Neuron (in vitro differentiated cells): ENCODE measurements around the gene TMEM151B.

Experiments used
- H2AFZ ChIP-seq: one replicate; pipeline ENCODE4 v1.6.1; 2013; ENCODE audit warnings: low read depth, mild to moderate bottlenecking, inconsistent platforms, low read length, moderate library complexity
- H3K27me3 ChIP-seq: one replicate; pipeline ENCODE4 v1.6.1; 2013; ENCODE audit warnings: low read length; ENCODE audit not compliant: insufficient read depth
- H3K36me3 ChIP-seq: one replicate; pipeline ENCODE4 v1.6.1; 2013; ENCODE audit warnings: low read length; ENCODE audit not compliant: insufficient read depth
- H3K4me1 ChIP-seq: one replicate; pipeline ENCODE4 v1.6.1; 2013; ENCODE audit warnings: low read length; ENCODE audit not compliant: insufficient read depth
- H3K4me3 ChIP-seq: 2 replicates; pipeline ENCODE4 v1.5.1; 2013; ENCODE audit warnings: mild to moderate bottlenecking, low read length, moderate library complexity
- H3K9me3 ChIP-seq: one replicate; pipeline ENCODE4 v1.6.1; 2013; ENCODE audit warnings: low read length

The TMEM151B gene

DNA sequence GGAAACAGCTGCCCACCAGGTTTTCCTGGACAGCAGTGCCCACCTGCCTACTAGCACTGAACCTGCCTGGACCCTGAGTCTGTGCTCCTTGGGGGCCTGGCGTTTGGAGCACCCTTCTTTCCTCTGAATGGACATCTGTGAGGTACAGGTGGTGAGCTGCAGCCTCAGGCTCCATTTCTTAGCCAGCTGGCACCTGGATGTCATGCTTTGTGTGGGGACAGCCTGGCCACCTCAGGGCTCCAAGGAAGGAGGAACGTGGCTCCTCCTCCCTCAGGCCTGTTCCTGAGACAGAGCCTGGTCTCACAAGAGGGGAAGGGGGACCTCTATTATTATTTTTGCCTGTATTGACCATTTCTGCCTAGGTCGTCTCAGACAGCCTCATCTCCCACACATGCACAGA, 8.1 kb downstream of the TMEM151B start:
- Histone ChIP-seq H2AFZ (no peak overlapping the region), H3K9me3 (no peaks in the 10 kb centered on the region), H3K27me3 (no peaks in the 10 kb centered on the region), H3K4me3 (no peak overlapping the region), H3K4me1 (no peaks in the 10 kb centered on the region), H3K36me3 (peaks cover 12% of the 10 kb centered on the region)

DNA sequence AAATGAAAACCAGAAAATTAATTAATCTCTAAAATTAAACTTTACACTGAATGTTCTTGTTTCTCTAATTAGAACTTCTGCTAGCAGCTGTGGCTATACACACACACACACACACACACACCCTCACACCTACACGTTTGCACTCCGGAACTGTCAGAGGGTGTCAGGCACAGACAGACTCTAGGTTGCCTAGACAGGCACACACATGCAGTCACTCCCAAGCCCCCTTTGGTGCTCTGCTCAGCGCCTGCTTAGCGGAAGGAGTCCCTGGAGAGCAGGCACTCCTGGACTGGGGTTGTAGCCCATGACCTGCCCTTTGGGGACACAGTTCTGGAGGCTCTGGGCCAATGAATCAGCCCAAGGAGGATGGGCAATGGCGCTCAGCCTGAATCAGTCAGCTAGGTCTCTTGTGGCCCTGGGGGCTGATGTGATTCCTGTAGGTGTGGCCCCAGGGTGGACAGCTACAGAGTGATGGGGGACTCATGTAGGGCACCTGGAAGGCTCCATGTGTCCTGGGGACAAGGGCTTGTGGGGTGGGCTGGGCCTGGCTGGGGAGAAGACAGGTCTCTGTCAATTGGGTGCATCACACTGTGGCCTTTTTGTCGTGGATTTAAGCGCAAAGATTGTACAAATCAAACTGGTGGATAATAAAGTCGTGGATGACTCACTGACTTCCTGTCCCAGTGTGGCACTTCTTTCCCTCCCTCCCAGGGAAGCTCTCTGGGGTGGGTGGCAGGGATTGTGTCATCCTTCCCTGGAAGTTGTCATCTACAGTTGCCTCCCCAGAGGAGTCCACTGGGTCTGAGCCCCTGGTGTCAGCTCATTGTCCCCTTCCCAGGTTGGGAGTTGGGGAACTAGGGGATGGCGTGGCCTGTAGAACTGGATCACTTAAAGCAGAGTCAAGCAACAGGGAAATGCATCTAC, 8.8 kb downstream of the TMEM151B start:
- Histone ChIP-seq H2AFZ (no peak overlapping the region), H3K4me1 (no peaks in the 10 kb centered on the region), H3K27me3 (no peaks in the 10 kb centered on the region), H3K36me3 (peaks cover 10% of the 10 kb centered on the region), H3K4me3 (no peak overlapping the region), H3K9me3 (no peaks in the 10 kb centered on the region)

DNA sequence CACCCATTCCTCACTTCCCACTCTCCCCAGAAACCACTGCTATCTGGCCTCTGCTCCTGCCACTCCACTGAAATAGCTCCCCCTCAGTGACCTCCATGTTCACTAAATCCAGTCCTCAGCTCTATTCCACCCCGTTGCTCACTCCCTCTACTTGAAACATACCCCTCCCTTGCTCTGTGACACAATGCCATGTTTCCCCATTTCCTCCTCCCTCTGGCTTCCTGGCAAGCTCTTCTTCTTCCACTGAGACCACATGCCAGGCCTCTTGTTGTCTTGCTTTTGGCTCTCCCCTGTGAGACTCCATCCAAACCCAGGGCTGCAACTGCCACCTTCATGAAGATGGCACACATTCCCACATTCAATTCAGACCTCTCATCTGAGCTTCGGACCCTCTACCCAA, 13.9 kb downstream of the TMEM151B start:
- H3K4me1 ChIP-seq, result no peaks in the 10 kb centered on the region
- no peaks in the 10 kb centered on the region for H3K27me3 ChIP-seq
- H3K4me3 ChIP-seq, result no peak overlapping the region
- H3K36me3 ChIP-seq, result no peaks in the 10 kb centered on the region
- H3K9me3 ChIP-seq, result no peaks in the 10 kb centered on the region
- no peak overlapping the region for H2AFZ ChIP-seq

DNA sequence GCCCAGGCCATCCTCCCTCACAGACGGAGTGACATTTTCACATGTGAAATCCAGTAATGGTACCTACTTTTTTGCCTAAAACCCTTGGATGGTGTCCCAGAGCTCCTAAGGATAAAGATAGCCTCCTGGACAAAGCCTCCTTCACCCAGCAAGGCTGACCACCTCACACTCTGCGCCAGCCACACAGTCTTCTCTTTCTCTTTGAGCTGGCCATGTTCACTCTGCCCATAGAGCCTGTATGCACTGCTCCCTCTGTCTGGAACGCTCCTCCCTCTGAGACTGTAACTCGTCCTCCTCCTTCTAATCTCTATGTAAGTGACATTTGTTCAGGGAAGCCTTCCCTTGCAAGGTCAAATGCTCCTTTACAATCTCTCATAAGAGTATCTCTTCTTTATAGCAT, 14.6 kb downstream of the TMEM151B start:
- H3K4me3 ChIP-seq, result no peak overlapping the region
- no peaks in the 10 kb centered on the region for H3K4me1 ChIP-seq
- H3K27me3 ChIP-seq, result no peaks in the 10 kb centered on the region
- no peak overlapping the region for H2AFZ ChIP-seq
- H3K9me3 ChIP-seq, result no peaks in the 10 kb centered on the region
- H3K36me3 ChIP-seq, result no peaks in the 10 kb centered on the region

DNA sequence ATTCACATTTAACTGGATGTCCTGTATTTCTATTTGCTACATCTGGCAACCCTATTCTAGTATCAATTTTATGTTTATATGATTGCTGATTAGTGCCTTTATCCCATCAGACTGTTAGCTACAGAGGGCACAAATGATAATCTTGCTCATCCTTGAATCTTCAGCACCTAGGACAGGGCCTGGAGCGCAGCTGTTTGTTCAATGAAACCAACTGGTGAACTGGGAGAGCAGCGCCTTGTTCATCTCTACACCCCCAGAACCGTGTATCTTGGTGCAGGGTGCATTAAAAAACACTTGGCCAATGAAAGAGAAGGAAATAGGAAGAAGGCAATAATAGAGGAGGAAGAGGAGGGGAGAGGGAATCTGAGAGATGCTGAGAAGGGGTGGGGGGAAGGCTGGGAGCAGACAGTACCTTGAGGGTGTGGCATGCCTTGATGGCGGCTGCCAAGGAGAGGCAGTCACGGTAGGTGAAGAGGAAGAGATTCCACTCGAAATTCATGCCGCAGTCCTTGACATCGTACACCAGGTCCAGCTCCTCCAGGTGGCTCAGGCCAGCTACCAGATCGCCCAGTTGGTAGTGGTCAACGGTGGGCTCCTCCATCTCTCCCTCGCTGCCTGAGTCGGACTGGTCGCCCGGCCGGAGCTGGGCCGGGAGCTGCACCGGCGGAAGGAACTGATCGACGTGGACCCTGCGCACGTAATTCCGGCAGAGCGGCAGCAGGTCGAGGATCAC, 15.5 kb downstream of the TMEM151B start:
- Histone ChIP-seq H3K27me3 (no peaks in the 10 kb centered on the region), H2AFZ (no peak overlapping the region), H3K4me3 (no peak overlapping the region), H3K9me3 (no peaks in the 10 kb centered on the region), H3K4me1 (no peaks in the 10 kb centered on the region), H3K36me3 (no peaks in the 10 kb centered on the region)

DNA sequence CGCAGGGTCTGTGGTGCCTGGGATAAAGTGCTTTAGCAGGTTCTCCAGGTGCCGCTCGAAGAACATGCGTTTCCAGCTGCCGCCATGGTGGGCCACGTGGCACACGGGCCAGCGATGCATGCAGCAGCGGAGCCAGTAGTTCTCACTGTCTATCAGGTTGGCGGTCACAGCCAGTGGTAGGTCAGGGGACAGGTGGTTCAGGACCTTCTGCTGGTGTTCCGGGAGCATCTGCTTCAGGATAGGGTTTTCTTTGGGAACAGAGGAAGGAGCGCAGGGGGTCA, 16.0 kb downstream of the TMEM151B start:
- no peaks in the 10 kb centered on the region for H3K27me3 ChIP-seq
- no peak overlapping the region for H3K4me3 ChIP-seq
- H3K9me3 ChIP-seq, result no peaks in the 10 kb centered on the region
- H2AFZ ChIP-seq, result no peak overlapping the region
- no peaks in the 10 kb centered on the region for H3K36me3 ChIP-seq
- no peaks in the 10 kb centered on the region for H3K4me1 ChIP-seq

DNA sequence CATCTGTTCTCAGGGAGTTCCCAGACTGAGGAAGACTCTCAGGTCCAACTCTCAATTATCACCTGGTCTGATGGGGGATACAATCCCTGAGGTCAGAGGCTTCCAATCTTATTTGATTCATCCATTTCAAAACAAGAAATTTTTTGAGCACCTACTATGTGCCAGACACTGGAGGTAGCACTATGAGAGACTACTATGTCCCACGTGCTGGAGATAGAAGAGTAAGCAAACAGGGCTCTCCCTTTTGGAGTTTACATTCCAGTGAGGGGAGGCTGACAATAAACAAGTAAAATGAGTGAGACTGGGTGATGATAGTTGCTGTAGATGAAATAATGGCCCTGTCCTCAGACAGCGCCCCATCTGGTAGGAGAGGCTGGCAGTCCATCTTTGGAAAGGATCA, 16.5 kb downstream of the TMEM151B start:
- no peaks in the 10 kb centered on the region for H3K27me3 ChIP-seq

DNA sequence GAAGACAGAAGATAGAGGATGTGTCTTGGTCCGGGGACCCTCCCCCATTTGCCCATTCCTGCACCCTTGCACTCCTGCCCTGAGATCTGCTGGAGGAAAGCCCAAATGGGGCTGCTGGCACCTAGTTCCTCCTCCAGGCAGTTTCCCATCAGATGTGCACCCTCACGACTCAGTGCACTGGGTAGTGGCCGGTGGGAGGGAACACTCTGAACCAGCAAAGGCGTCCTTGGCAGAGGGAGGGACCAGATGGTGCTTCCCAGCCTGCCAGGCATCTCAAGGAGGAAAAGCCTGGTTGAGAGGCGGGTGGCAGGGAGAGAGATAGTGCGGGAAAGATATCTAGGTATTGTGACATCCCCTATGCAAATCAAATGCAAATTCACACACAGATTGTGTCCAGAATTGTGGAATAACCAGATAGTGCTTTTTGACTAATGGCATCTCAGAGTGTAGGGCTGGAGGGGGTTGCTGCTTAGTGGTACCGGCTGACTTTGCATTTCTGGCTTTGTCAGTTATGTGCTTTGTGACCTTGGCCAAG, 19.5 kb downstream of the TMEM151B start:
- no peaks in the 10 kb centered on the region for H3K9me3 ChIP-seq
- no peaks in the 10 kb centered on the region for H3K27me3 ChIP-seq
- H2AFZ ChIP-seq, result no peak overlapping the region
- H3K4me1 ChIP-seq, result no peaks in the 10 kb centered on the region
- H3K4me3 ChIP-seq, result no peak overlapping the region
- H3K36me3 ChIP-seq, result no peaks in the 10 kb centered on the region

More for the DNA sequence above, 16.5 kb downstream of the TMEM151B start:
- H3K4me1 ChIP-seq, result no peaks in the 10 kb centered on the region
- no peak overlapping the region for H2AFZ ChIP-seq
- H3K4me3 ChIP-seq, result no peak overlapping the region
- H3K9me3 ChIP-seq, result no peaks in the 10 kb centered on the region
- H3K36me3 ChIP-seq, result no peaks in the 10 kb centered on the region

DNA sequence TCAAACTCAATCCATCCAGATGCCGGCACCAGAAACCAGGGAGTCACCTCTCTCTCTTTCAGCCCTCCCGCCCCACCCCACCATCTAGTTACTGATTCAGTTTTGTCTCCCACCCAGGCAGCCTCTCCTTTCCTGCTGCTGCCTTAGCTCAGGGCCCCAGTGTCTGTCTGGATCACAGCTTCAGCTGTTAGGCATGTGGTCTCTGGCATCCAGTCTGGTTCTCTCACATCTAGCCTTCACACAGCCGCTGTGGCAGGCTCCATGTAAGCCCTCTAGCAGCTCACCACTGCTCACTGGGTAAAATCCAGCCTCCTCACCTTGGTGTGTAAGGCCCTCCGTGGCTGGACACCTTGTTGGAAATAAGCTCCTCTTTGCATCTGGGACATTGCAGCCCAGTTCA, 21.6 kb downstream of the TMEM151B start:
- H3K36me3 ChIP-seq, result no peaks in the 10 kb centered on the region
- H3K27me3 ChIP-seq, result no peaks in the 10 kb centered on the region
- peaks cover 2% of the 10 kb centered on the region for H3K4me1 ChIP-seq
- H3K9me3 ChIP-seq, result no peaks in the 10 kb centered on the region
- no peak overlapping the region for H3K4me3 ChIP-seq
- no peak overlapping the region for H2AFZ ChIP-seq

DNA sequence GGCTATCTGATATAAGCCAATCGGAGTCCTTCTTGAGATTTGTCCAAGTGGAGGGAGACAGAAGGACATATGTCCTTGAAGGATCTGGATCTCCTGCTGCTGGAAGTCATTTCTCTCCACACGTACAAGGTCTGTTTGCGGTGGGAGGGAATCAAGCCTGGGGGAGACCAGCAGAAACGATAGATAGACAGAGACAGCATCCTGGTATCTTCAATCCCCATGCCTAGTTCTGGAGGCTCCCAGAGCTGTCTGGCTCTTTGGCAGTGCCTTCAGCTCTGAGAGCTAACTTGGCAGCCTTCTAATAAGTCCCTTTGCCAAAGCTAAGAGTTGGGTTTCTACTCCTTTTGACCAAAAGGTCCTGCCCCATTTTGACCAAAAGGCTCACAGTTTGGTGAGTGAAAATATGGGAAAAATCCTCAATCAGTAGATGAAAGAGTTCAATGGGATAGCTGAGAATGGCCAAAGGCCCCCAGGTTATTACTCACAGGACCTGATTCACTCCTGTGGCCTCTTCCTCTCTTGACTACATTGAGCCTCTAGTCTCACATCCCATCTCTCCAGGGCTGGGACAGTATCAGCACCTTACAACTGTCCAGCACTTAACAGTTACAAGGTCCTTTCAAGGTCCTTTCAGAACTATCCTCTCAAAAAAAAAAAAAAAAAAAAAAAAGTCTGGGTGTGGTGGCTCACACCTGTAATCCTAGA, 22.6 kb downstream of the TMEM151B start:
- no peaks in the 10 kb centered on the region for H3K36me3 ChIP-seq
- H3K9me3 ChIP-seq, result no peaks in the 10 kb centered on the region
- H3K27me3 ChIP-seq, result no peaks in the 10 kb centered on the region

DNA sequence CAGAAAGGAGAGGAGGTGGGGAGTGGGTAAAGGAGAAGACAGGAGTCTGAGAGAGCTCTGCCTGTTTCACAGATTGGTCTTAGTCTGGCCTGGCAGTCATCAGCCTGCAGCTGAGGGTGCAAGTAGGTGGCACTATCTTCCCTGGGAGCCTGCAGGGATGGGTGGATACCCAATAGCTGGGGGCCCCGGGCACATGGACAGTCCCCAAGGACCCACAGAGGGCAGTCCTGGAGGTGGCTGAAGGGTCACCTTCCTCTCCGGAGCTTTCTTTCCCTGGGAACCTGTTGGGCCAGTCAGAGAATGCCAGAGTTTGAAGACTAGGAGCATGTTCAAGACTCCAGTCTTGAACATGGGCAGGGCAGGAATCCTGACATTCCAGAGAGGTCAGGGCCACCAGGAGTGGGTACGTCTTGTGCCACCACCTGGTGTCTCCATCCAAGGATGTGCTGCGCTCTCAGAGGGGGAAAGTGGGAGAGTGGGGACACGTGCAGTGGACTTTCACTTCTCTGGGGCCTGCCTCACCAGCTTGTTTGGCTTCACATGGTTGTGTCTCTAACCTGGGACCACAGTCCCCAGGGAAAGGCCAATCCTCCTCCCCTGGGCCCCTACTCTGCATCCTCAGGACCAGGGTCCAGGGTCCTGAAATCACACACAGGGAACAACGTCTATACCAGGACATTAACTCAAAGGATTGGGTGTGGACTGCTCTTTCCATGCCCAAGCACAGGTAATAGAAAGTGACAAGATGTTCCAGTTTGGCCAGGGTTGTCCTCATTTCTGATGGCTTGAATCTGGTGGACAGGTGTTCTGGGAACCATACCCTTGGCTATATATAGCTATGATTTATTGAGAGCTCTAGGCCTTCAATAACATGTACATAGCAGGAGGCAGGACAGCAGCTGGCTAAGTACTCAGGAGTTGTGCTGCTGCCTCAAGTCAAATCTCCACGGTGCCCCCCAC, 24.9 kb downstream of the TMEM151B start:
- H3K36me3 ChIP-seq, result peaks cover 7% of the 10 kb centered on the region
- no peaks in the 10 kb centered on the region for H3K27me3 ChIP-seq
- no peaks in the 10 kb centered on the region for H3K9me3 ChIP-seq
- peaks cover 12% of the 10 kb centered on the region for H3K4me1 ChIP-seq
- H2AFZ ChIP-seq, result no peak overlapping the region
- no peak overlapping the region for H3K4me3 ChIP-seq

More for the DNA sequence above, 22.6 kb downstream of the TMEM151B start:
- H3K4me1 ChIP-seq, result peaks cover 9% of the 10 kb centered on the region
- no peak overlapping the region for H2AFZ ChIP-seq
- H3K4me3 ChIP-seq, result no peak overlapping the region
